ENCODE measurements around the gene CRB1.

Gene CRB1

GRCh38 chr1:197463142-197463541 is 195.1 kb downstream of the CRB1 start:
- TF ChIP-seq GLIS3 (CRISPR knock-in tag; IDR thresholded peaks at IDR 0.05) (no peak), CSRNP3 (CRISPR knock-in tag; IDR thresholded peaks at IDR 0.05) (no peak), CREB5 (CRISPR knock-in tag; IDR thresholded peaks at IDR 0.05; ENCODE audit: low read depth) (no peak), ISL1 (CRISPR knock-in tag; IDR thresholded peaks at IDR 0.05) (no peak), ZFP3 (CRISPR knock-in tag; IDR thresholded peaks at IDR 0.05) (no peak)
- no peak for ATAC-seq

DNA sequence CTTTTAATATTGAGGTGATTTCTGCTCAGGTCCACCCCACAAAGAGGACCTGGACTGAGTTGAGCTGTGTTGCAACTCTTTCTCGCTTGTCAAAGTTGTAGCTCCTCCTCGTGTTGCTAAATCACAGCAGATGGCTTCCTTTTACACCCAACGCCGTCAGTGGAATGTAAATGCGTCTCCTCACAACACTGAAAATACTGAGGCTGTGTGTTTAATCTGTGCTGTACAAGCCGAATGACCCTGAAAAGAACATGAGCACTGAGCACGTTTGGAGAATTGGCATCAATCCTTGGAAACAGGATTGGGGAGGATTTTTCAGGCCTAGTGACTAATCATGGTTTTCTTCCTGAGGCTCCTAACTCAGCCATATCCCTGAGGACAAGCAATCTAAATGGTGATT is 196.0 kb downstream of the CRB1 start:
- no peak for TF ChIP-seq SNAI2 (CRISPR knock-in tag; IDR thresholded peaks at IDR 0.05)
- no peak for TF ChIP-seq PPARA (CRISPR knock-in tag; IDR thresholded peaks at IDR 0.05; ENCODE audit: borderline replicate concordance)
- TF ChIP-seq RARB (CRISPR knock-in tag; IDR thresholded peaks at IDR 0.05) = no peak
- no peak for TF ChIP-seq GLIS3 (CRISPR knock-in tag; IDR thresholded peaks at IDR 0.05)
- no peak for TF ChIP-seq POU6F1 (CRISPR knock-in tag; IDR thresholded peaks at IDR 0.05; ENCODE audit: borderline replicate concordance, low read depth)
- no peak for ATAC-seq

DNA sequence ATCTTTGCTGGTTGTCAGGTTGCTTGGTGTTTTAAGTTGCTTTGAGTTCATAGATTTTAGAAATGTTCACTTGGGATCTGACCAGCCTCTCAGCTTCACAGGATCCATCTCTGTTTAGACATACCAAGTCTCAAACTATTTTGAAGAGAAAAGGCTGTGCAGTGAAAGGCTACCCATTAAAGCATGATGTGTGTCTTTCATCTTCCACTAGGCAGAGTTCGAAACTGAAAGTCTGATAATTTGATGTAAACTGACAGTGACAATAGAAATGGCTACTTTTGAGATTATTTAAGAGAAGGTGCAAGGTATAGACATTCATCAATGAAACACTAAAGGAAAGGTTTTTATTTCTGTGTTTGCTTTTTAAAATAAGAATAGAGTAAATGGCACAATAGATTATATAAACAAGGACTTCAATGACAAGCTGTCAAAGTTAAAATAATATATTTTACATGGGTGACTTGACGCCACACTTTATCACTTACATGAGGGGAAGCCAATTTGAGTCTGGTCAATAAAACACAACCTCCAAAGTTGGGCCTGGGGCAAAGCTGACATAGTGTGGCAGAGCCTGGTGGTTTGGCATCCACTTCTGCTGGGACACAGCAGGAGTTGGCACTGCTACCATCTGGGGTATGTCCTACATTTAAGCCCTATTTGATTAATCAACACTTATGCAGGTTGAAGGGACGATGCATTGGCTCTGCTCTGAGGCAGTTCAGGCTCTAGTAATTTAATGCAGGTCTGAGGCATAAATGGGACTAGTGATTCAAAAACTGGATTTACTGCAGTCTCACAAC is 197.7 kb downstream of the CRB1 start:
- TF ChIP-seq ISL1 (CRISPR knock-in tag; IDR thresholded peaks at IDR 0.05) = no peak
- no peak for TF ChIP-seq PATZ1 (CRISPR knock-in tag; IDR thresholded peaks at IDR 0.05; ENCODE audit: borderline replicate concordance)
- TF ChIP-seq CSRNP3 (CRISPR knock-in tag; IDR thresholded peaks at IDR 0.05) = no peak
- TF ChIP-seq SNAI2 (CRISPR knock-in tag; IDR thresholded peaks at IDR 0.05) = no peak
- TF ChIP-seq ZFP3 (CRISPR knock-in tag; IDR thresholded peaks at IDR 0.05) = no peak
- no peak for TF ChIP-seq ZNF565 (CRISPR knock-in tag; conservative IDR thresholded peaks at IDR 0.05; ENCODE audit: low read depth)
- no peak for TF ChIP-seq ESRRG (CRISPR knock-in tag; IDR thresholded peaks at IDR 0.05)
- no peak for TF ChIP-seq OSR1 (CRISPR knock-in tag; IDR thresholded peaks at IDR 0.05)
- TF ChIP-seq ZC3H10 (CRISPR knock-in tag; IDR thresholded peaks at IDR 0.05) = no peak
- no peak for TF ChIP-seq CREB5 (CRISPR knock-in tag; IDR thresholded peaks at IDR 0.05; ENCODE audit: low read depth)
- TF ChIP-seq CSDC2 (CRISPR knock-in tag; IDR thresholded peaks at IDR 0.05) = no peak
- TF ChIP-seq, protein P1, sequence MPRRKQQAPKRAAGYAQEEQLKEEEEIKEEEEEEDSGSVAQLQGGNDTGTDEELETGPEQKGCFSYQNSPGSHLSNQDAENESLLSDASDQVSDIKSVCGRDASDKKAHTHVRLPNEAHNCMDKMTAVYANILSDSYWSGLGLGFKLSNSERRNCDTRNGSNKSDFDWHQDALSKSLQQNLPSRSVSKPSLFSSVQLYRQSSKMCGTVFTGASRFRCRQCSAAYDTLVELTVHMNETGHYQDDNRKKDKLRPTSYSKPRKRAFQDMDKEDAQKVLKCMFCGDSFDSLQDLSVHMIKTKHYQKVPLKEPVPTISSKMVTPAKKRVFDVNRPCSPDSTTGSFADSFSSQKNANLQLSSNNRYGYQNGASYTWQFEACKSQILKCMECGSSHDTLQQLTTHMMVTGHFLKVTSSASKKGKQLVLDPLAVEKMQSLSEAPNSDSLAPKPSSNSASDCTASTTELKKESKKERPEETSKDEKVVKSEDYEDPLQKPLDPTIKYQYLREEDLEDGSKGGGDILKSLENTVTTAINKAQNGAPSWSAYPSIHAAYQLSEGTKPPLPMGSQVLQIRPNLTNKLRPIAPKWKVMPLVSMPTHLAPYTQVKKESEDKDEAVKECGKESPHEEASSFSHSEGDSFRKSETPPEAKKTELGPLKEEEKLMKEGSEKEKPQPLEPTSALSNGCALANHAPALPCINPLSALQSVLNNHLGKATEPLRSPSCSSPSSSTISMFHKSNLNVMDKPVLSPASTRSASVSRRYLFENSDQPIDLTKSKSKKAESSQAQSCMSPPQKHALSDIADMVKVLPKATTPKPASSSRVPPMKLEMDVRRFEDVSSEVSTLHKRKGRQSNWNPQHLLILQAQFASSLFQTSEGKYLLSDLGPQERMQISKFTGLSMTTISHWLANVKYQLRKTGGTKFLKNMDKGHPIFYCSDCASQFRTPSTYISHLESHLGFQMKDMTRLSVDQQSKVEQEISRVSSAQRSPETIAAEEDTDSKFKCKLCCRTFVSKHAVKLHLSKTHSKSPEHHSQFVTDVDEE (CRISPR knock-in tag; IDR thresholded peaks at IDR 0.05) = no peak
- TF ChIP-seq GLIS3 (CRISPR knock-in tag; IDR thresholded peaks at IDR 0.05) = no peak
- no peak for TF ChIP-seq RARB (CRISPR knock-in tag; IDR thresholded peaks at IDR 0.05)
- no peak for TF ChIP-seq TOX (CRISPR knock-in tag; IDR thresholded peaks at IDR 0.05; ENCODE audit: borderline replicate concordance)
- no peak for TF ChIP-seq ZNF8 (CRISPR knock-in tag; IDR thresholded peaks at IDR 0.05)
- TF ChIP-seq ARNTL (CRISPR knock-in tag; IDR thresholded peaks at IDR 0.05; ENCODE audit: borderline replicate concordance, low read depth) = no peak
- no peak for TF ChIP-seq PPARA (CRISPR knock-in tag; IDR thresholded peaks at IDR 0.05; ENCODE audit: borderline replicate concordance)
- no peak for TF ChIP-seq BACH2 (CRISPR knock-in tag; IDR thresholded peaks at IDR 0.05; ENCODE audit: borderline replicate concordance)

More for the DNA sequence above, 197.7 kb downstream of the CRB1 start:
- no peak for ATAC-seq

All from SK-N-SH treated with all-trans-retinoic acid at 6 μM for 48 hours (cell line).